OCI-LY1 (cell line): ENCODE results near the gene IARS2.

Experiments used
- CTCF ChIP-seq: fragments of 200-600 bp; sonication (generic), shearing (Covaris generic); IDR thresholded peaks from 2 replicates; pipeline ENCODE4 v1.5.1; 2017; ENCODE audit warnings: mild to moderate bottlenecking, antibody characterized with exemption, low read length, moderate library complexity, mixed read lengths
- EZH2 ChIP-seq: fragments of 200-600 bp; sonication (generic), shearing (Covaris generic); IDR thresholded peaks from 2 replicates; pipeline ENCODE4 v1.8.0; 2017; ENCODE audit warnings: borderline replicate concordance, mixed run types, mild to moderate bottlenecking, antibody characterized with exemption, low read length, moderate library complexity, mixed read lengths

GRCh38 chr1:220089650-220090556 is 4.0 kb upstream of the IARS2 start, which contains the start of gene BPNT1:
- TF ChIP-seq CTCF (peak; percentile 19; the same call in 1 of the 2 replicates), EZH2 (no peak)
